ENCODE data around the gene ATP6V1B1. TPM values are rescaled to one million over a fixed set of nuclear protein-coding genes. Genes with fewer than 3 reads are reported as not detected.

Gene ATP6V1B1
- polyA plus RNA-seq, 6 donors from 2014 or later, result not detected

DNA sequence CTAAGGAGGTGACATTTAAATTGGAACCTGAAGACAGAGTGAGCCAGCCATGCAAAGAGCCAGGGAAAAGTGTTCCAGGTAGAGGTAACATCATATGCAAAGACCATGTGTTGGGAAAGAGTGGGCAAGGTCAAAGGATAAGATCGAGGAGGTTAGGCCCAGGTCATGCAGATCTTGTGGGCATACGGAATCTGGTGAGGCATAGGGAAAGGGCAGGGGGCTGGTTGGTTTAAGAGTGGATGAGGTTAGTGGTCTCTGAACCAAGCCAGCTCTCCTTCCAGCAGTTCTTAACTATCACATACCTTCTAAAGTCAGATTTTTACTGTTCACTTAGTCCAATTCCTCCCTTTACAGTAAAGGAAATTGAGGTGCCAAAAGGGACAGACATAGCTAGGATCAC is 45.7 kb downstream of the ATP6V1B1 start:
- Mint-ChIP-seq H3K4me1 (peaks cover 27 to 43% (median 39%) of the 10 kb centered on the region in 3 donors), H3K36me3 (peaks cover 0 to 8% of the 10 kb centered on the region in 2 donors), H3K27me3 (no peaks in the 10 kb centered on the region), H3K4me3 (peak overlapping the region in 1 of 8 donors; percentile 57), H3K9me3 (no peaks in the 10 kb centered on the region), H3K27ac (peak overlapping the region in 2 of 6 donors; percentile 0 to 43)
- ATAC-seq (ENCODE audit: low read depth in 2 of 2), result no peak
- no peak for DNase-seq

DNA sequence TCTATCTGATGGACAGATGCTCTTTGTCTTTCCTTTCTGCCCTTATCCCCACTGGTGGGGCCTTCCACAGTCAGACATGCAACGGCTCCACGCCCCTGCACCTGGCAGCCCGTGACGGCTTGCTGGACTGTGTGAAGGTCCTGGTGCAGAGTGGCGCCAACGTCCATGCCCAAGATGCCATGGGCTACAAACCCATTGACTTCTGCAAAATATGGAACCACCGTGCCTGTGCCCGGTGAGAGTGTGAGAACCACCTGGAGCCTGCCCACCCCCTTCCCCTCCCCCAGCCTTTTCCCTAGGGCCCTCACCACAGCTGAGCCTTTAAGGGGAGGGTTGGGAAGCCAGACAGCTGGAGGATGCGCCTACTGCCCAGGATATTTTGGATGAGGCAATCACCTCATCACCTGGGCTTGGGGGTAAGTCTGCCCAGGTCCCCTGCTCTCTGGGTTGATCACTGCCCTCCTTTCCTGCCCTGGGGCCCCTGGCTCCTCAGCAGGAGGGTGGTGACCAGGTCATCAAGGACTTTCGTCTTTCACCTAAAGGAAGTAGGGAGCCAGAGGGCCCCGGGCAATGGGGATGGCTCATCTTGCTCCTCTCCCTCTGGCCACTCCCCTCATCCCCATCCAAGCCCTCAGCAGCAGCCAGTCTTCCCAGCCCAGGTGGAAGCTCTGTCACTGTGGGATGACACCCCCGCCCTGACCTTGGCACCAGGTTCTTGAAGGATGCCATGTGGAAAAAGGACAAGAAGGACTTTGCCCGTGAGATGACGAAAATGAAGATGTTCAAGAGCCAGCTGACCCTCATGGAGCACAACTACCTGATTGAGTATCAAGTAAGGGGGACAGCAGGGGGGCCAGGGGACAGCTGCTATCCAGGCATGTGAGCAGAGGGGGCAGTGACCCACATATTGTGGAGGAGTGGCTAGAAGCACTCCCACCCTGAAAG is 46.4 kb downstream of the ATP6V1B1 start:
- Mint-ChIP-seq H3K9me3 (no peaks in the 10 kb centered on the region), H3K27me3 (no peaks in the 10 kb centered on the region), H3K4me3 (peak overlapping the region in 1 of 8 donors; percentile 57), H3K27ac (no peak overlapping the region), H3K4me1 (peaks cover 21 to 38% (median 34%) of the 10 kb centered on the region in 3 donors), H3K36me3 (peaks cover 0 to 13% of the 10 kb centered on the region in 2 donors)
- no peak for DNase-seq
- no peak for ATAC-seq (ENCODE audit: low read depth in 2 of 2)

- DNase-seq (no peak), ATAC-seq (ENCODE audit: low read depth in 2 of 2) (no peak)
- H3K27me3 Mint-ChIP-seq, result no peaks in the 10 kb centered on the region
- H3K4me1 Mint-ChIP-seq, result peaks cover 16 to 31% (median 26%) of the 10 kb centered on the region in 3 donors
- no peak overlapping the region for H3K4me3 Mint-ChIP-seq
- H3K27ac Mint-ChIP-seq, result no peak overlapping the region
- H3K9me3 Mint-ChIP-seq, result no peaks in the 10 kb centered on the region
- H3K36me3 Mint-ChIP-seq, result peaks cover 0 to 13% of the 10 kb centered on the region in 2 donors
Measured at GRCh38 chr2:70982971-70983370, 47.3 kb downstream of the ATP6V1B1 start.

- no peak overlapping the region for H3K4me3 Mint-ChIP-seq
- no peak overlapping the region for H3K27ac Mint-ChIP-seq
- peaks cover 15 to 28% (median 26%) of the 10 kb centered on the region in 3 donors for H3K4me1 Mint-ChIP-seq
- H3K27me3 Mint-ChIP-seq, result no peaks in the 10 kb centered on the region
- no peak for DNase-seq
- H3K36me3 Mint-ChIP-seq, result peaks cover 0 to 18% of the 10 kb centered on the region in 2 donors
- H3K9me3 Mint-ChIP-seq, result no peaks in the 10 kb centered on the region
- ATAC-seq (ENCODE audit: low read depth in 2 of 2), result no peak
Measured at GRCh38 chr2:70983506-70984227, 48.0 kb downstream of the ATP6V1B1 start.

DNA sequence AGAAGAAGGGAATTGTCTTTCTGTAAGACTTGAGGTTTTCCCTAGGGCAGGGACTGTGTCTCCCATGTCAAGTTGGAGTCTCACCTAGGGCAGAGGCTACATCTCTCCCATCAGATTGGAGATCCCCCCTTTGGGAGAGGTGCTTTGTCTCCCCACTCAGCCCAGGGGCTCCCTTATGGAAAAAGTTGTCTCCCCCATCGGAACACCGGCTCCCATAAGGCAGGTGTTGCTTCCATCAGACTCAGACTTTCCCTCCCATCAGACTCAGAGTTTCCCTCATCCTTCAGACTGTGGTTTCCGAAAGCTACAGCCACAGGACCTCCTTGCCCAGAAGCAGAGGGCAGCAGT is 48.5 kb downstream of the ATP6V1B1 start:
- H3K36me3 Mint-ChIP-seq, result peaks cover 0 to 21% of the 10 kb centered on the region in 2 donors
- H3K27ac Mint-ChIP-seq, result peak overlapping the region in 1 of 6 donors; percentile 71
- peak overlapping the region in 2 of 8 donors; percentile 46 to 50 for H3K4me3 Mint-ChIP-seq
- peaks cover 15 to 29% (median 28%) of the 10 kb centered on the region in 3 donors for H3K4me1 Mint-ChIP-seq
- no peak for DNase-seq
- H3K9me3 Mint-ChIP-seq, result no peaks in the 10 kb centered on the region
- ATAC-seq (ENCODE audit: low read depth in 2 of 2), result no peak
- no peaks in the 10 kb centered on the region for H3K27me3 Mint-ChIP-seq

DNA sequence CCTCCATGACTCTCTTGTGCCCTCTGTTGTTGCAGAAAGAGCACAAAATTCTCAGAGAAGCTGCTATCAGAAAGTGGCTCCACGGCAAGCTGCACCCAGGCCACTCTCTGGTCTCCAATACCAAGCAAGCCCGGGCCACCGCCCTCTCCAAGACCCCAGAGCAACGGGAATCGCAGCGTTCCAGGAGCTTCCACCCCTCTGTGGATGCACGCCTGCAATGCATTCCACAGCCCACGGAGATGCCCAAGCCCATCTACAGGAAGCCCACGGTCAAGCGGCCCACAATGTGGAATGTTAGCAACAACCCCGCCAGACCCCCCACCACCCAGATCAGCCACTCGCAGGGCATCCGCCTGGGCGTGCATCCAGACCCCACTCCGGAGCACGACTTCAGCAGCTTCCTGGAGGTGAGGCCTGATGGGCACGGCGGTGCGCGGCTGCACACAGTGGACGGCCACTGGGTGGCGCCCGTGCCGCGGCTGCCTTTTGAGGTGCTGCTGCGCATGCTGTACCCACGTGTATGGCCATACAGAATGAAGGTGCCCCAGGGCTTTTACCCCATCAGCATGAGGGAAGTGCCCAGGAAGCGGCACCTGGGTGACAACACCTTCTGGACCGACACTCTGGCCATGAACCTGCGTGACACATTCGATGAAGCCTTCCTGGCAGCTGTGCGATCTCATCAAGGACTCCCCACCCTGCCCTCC is 49.0 kb downstream of the ATP6V1B1 start:
- Mint-ChIP-seq H3K27ac (peak overlapping the region in 1 of 6 donors; percentile 71), H3K27me3 (no peaks in the 10 kb centered on the region), H3K9me3 (no peaks in the 10 kb centered on the region), H3K4me1 (peaks cover 15 to 29% (median 24%) of the 10 kb centered on the region in 3 donors), H3K36me3 (peaks cover 0 to 21% of the 10 kb centered on the region in 2 donors), H3K4me3 (peak overlapping the region in 6 of 8 donors; percentile 33 to 66 (median 48))
- peak; percentile 100 for ATAC-seq (ENCODE audit: low read depth in 2 of 2)
- DNase-seq, result peak; percentile 76

GRCh38 chr2:70985283-70985688 is 49.6 kb downstream of the ATP6V1B1 start:
- peak overlapping the region in 1 of 8 donors; percentile 47 for H3K4me3 Mint-ChIP-seq
- H3K27me3 Mint-ChIP-seq, result no peaks in the 10 kb centered on the region
- H3K36me3 Mint-ChIP-seq, result peaks cover 0 to 21% of the 10 kb centered on the region in 2 donors

DNA sequence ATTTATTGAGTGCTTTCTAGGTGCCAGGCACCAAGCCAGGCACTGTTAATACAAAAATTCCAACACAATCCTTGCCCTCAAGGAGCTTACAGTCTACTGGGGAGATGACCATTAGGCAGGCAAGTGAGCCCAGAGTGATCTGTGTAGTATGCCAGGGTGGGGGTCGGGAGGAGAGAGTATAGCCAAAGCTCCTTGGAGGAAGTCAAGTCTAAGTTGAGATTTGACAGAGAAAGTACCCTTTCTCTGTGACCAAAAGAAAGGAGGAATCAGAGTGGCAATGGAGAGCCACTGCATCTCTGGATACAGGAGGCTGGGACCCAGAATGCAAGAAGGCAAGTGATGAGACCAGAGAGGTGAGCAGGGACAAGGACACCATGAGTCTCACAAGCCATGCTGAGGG is 50.3 kb downstream of the ATP6V1B1 start:
- no peaks in the 10 kb centered on the region for H3K27me3 Mint-ChIP-seq
- H3K4me3 Mint-ChIP-seq, result no peak overlapping the region
- peaks cover 0 to 21% of the 10 kb centered on the region in 2 donors for H3K36me3 Mint-ChIP-seq
- H3K4me1 Mint-ChIP-seq, result peaks cover 16 to 34% (median 26%) of the 10 kb centered on the region in 3 donors
- ATAC-seq (ENCODE audit: low read depth in 2 of 2) (no peak), DNase-seq (no peak)
- H3K27ac Mint-ChIP-seq, result peak overlapping the region in 1 of 6 donors; percentile 34
- H3K9me3 Mint-ChIP-seq, result no peaks in the 10 kb centered on the region

More at GRCh38 chr2:70985283-70985688, 49.6 kb downstream of the ATP6V1B1 start:
- no peak for DNase-seq
- H3K27ac Mint-ChIP-seq, result peak overlapping the region in 1 of 6 donors; percentile 72
- no peak for ATAC-seq (ENCODE audit: low read depth in 2 of 2)
- no peaks in the 10 kb centered on the region for H3K9me3 Mint-ChIP-seq
- peaks cover 15 to 29% (median 24%) of the 10 kb centered on the region in 3 donors for H3K4me1 Mint-ChIP-seq

GRCh38 chr2:70986499-70987189 is 50.9 kb downstream of the ATP6V1B1 start:
- peak overlapping the region in 3 of 6 donors; percentile 25 to 72 (median 34) for H3K27ac Mint-ChIP-seq
- no peaks in the 10 kb centered on the region for H3K9me3 Mint-ChIP-seq
- H3K4me3 Mint-ChIP-seq, result no peak overlapping the region
- DNase-seq (no peak), ATAC-seq (ENCODE audit: low read depth in 2 of 2) (no peak)
- peaks cover 0 to 21% of the 10 kb centered on the region in 2 donors for H3K36me3 Mint-ChIP-seq
- no peaks in the 10 kb centered on the region for H3K27me3 Mint-ChIP-seq
- peaks cover 20 to 40% (median 30%) of the 10 kb centered on the region in 3 donors for H3K4me1 Mint-ChIP-seq

DNA sequence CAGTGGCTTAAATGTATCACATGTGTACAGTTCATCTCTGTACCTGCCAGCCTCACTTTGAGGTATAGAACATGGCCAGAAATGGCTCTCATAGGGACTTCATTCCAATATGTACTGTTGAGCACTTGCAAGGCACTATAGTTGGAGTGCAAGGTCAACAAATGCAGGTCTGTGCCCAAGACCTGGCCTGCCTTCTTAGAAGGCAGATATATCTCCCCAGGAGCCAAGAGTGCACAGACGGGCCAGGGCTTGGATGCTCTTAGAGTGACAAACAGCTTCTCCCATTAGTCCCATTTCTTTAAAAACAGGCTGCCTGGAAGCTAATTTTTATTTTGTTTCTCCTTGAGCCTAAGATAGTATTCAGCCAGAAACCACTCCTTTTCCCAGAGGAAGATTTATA is 51.7 kb downstream of the ATP6V1B1 start:
- Mint-ChIP-seq H3K36me3 (peaks cover 0 to 21% of the 10 kb centered on the region in 2 donors), H3K27ac (no peak overlapping the region), H3K4me3 (no peak overlapping the region), H3K4me1 (peaks cover 23 to 43% (median 35%) of the 10 kb centered on the region in 3 donors), H3K27me3 (no peaks in the 10 kb centered on the region), H3K9me3 (no peaks in the 10 kb centered on the region)
- DNase-seq (no peak), ATAC-seq (ENCODE audit: low read depth in 2 of 2) (no peak)

DNA sequence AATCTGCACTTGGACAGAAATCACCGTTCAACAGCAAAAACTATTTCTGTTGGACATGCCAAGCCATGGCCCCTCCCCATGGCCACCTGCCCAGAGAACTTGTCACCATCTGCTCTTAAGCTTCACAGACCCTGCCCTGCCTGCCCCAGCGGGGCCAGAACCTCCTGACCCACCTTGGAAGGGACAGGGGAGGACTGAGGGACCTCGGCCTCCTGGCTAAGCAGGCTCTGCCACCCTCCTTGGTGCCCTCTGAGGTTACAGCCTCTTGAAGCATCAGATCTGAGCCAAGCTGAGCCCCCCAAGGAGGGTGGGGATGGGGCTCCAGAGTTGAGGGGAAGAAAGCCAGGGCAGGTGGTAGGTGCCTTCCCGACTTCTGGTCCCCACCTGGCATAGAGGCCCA is 52.5 kb downstream of the ATP6V1B1 start:
- Mint-ChIP-seq H3K27me3 (no peaks in the 10 kb centered on the region), H3K4me1 (peaks cover 28 to 49% (median 42%) of the 10 kb centered on the region in 3 donors), H3K36me3 (peaks cover 0 to 21% of the 10 kb centered on the region in 2 donors), H3K27ac (peak overlapping the region in 1 of 6 donors; percentile 94), H3K4me3 (no peak overlapping the region), H3K9me3 (no peaks in the 10 kb centered on the region)
- ATAC-seq (ENCODE audit: low read depth in 2 of 2) (no peak), DNase-seq (no peak)

DNA sequence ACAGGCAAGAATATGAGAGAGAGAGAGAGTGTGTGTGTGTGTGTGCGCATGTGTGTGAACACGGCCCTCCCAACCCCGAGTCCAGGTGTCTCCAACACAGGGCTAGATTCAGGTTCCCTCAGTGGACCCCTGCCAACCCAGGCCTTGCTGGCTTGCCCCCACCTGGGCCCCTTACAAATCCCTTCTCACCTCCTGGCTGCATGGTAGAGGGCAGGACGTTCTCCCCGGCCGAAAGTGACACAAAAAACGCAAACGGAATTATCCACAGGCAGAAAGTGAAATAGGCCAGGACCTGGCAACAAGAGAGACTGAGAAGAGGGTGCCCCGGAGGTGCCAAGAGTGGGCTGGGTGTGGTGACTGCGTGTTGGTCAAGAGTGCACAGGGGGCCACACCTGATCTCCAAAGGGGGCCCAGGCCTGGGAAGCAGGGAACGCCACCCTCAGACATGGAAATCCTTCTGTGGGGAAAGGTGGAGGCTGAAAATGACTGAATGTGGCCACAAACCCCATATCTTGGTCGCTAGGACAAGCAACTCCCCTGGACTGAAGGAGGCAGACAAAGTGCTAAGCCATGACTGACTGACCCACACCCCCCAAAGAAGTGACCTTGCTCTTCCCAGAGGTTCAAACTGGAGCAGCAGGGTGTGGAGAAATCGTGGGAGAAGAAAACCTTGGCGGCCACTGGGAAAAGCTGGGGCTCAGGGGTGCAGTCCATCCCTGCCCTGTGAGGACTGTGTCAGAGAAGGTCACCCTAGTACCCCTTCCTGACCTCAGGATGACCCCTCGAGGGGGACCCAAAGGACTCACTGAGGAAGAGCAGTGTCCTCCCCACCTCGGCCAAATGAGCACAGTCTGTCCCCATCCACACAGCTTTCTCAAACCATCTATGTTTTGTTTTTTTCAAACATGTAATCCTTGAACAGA is 53.3 kb downstream of the ATP6V1B1 start:
- Mint-ChIP-seq H3K4me3 (no peak overlapping the region), H3K9me3 (no peaks in the 10 kb centered on the region), H3K27ac (peak overlapping the region in 3 of 6 donors; percentile 19 to 94 (median 34)), H3K27me3 (no peaks in the 10 kb centered on the region), H3K36me3 (peaks cover 0 to 21% of the 10 kb centered on the region in 2 donors), H3K4me1 (peaks cover 36 to 58% (median 50%) of the 10 kb centered on the region in 3 donors)
- no peak for ATAC-seq (ENCODE audit: low read depth in 2 of 2)
- DNase-seq, result no peak
